Parathyroid adenoma (tissue), 2 donors: ENCODE results near the gene HDAC4.

Source experiments
- H2AFZ ChIP-seq: fragments of 300-600 bp; sonication (generic); one replicate; pipeline ENCODE4 v1.7.0; 2017; ENCODE audit warnings: antibody characterized with exemption, mild to moderate bottlenecking
- H3K27ac ChIP-seq: fragments of 300-600 bp; sonication (generic); one replicate; pipeline ENCODE4 v1.7.0; 2017
- H3K27me3 ChIP-seq: fragments of 300-600 bp; sonication (generic); one replicate; pipeline ENCODE4 v1.7.0; 2017; ENCODE audit warnings: low read length; ENCODE audit not compliant: control insufficient read depth, insufficient read depth
- H3K36me3 ChIP-seq: fragments of 300-600 bp; sonication (generic); one replicate; pipeline ENCODE4 v1.7.0; 2017; ENCODE audit warnings: low read length; ENCODE audit not compliant: control insufficient read depth, insufficient read depth
- H3K4me1 ChIP-seq: fragments of 300-600 bp; sonication (generic); one replicate; pipeline ENCODE4 v1.7.0; 2017; ENCODE audit warnings: control low read depth
- H3K4me2 ChIP-seq: fragments of 300-600 bp; sonication (generic); one replicate; pipeline ENCODE4 v1.7.0; 2017; ENCODE audit warnings: low read length
- H3K4me3 ChIP-seq: fragments of 300-600 bp; sonication (generic); one replicate; pipeline ENCODE4 v1.7.0; 2017; ENCODE audit warnings: low read depth, low read length
- H3K79me2 ChIP-seq: fragments of 300-600 bp; sonication (generic); one replicate; pipeline ENCODE4 v1.7.0; 2017; ENCODE audit warnings: control low read depth
- H3K9ac ChIP-seq: fragments of 300-600 bp; sonication (generic); one replicate; pipeline ENCODE4 v1.7.0; 2017; ENCODE audit warnings: mild to moderate bottlenecking
- H3K9me3 ChIP-seq: fragments of 300-600 bp; sonication (generic); one replicate; pipeline ENCODE4 v1.7.0; 2017; ENCODE audit warnings: low read length; ENCODE audit not compliant: control insufficient read depth
- TF ChIP-seq, protein P1 (sequence below): fragments of 300-600 bp; sonication (generic); IDR thresholded peaks from one replicate; pipeline ENCODE4 v1.7.0; 2017; ENCODE audit warnings: antibody characterized with exemption, mild to moderate bottlenecking
- donor health status: primary hyperparathyroidism.

HDAC4 gene

GRCh38 chr2:239078128-239078924 lies 322.5 kb downstream of the HDAC4 start:
- H3K9ac ChIP-seq: no peak overlapping the region
- H3K9me3 ChIP-seq: no peaks in the 10 kb centered on the region
- H3K36me3 ChIP-seq: no peaks in the 10 kb centered on the region
- H3K79me2 ChIP-seq: no peaks in the 10 kb centered on the region
- no peak overlapping the region for H3K27ac ChIP-seq
- TF ChIP-seq, protein P1, sequence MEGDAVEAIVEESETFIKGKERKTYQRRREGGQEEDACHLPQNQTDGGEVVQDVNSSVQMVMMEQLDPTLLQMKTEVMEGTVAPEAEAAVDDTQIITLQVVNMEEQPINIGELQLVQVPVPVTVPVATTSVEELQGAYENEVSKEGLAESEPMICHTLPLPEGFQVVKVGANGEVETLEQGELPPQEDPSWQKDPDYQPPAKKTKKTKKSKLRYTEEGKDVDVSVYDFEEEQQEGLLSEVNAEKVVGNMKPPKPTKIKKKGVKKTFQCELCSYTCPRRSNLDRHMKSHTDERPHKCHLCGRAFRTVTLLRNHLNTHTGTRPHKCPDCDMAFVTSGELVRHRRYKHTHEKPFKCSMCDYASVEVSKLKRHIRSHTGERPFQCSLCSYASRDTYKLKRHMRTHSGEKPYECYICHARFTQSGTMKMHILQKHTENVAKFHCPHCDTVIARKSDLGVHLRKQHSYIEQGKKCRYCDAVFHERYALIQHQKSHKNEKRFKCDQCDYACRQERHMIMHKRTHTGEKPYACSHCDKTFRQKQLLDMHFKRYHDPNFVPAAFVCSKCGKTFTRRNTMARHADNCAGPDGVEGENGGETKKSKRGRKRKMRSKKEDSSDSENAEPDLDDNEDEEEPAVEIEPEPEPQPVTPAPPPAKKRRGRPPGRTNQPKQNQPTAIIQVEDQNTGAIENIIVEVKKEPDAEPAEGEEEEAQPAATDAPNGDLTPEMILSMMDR: no peak
- no peak overlapping the region for H3K4me3 ChIP-seq
- H3K4me1 ChIP-seq: no peaks in the 10 kb centered on the region
- H3K27me3 ChIP-seq: no peaks in the 10 kb centered on the region
- H3K4me2 ChIP-seq: no peak overlapping the region
- no peak overlapping the region for H2AFZ ChIP-seq

DNA sequence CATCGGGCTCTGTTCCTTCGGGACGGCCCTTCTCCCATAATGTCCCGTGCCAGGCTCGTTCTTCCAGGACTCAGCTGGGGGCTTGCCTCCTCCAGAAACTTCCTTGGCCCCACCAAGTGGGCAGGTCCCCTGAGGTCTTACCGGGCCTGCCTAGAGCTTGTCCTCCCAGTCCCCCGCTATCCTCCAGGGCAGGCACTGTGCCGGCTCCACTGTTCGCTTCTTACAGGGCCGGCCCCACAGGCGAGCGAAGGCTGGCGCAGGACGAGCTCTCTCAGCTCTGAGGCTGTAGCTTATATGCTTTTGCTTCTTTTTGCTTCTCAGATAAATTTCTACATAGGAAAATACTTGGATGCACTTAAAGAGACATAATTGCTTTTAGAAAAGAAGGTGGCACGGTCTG lies 323.6 kb downstream of the HDAC4 start:
- H3K9ac ChIP-seq: no peak overlapping the region
- H3K36me3 ChIP-seq: no peaks in the 10 kb centered on the region
- no peak overlapping the region for H3K4me2 ChIP-seq
- no peaks in the 10 kb centered on the region for H3K79me2 ChIP-seq
- H3K27ac ChIP-seq: no peak overlapping the region
- H3K4me3 ChIP-seq: no peak overlapping the region
- no peaks in the 10 kb centered on the region for H3K9me3 ChIP-seq
- H3K4me1 ChIP-seq: no peaks in the 10 kb centered on the region
- H2AFZ ChIP-seq: no peak overlapping the region
- TF ChIP-seq, protein P1: no peak
- H3K27me3 ChIP-seq: no peaks in the 10 kb centered on the region

DNA sequence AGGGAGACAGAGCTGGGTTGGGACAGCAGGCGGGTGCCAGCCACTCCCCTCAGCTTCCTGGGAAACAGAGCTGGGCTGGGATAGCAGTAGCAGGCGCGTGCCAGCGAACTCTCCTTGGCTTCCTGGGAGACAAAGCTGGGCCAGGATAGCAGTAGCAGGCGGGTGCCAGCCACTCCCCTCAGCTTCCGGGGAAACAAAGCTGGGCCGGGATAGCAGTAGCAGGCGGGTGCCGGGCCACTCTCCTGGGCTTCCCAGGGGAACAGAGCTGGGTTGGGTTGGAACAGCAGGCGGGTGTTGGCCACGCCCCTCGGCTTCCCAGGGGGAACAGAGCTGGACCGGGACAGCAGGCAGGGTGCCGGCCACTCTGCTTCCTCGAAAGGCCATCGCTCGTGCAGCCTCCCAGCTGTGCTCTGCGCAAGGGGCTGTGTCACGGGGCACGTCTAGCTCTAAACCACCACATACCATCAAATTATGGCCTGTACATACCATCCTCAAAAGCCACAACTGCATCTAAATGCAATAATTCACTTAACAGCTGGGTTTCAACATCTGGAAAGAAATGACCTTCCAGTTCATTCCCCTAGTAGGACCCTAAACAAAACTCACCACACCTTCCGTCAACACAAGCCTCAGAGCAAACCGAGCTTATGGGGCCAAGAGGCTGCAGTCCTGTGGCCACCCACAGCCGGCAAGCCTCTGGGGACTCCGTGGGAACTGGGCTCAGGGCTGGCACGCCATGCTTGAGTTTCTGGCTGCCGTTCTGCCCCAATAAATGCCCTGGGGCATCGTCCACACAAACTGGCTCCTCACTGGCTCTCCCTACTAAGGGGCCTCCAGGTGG lies 324.7 kb downstream of the HDAC4 start:
- no peaks in the 10 kb centered on the region for H3K36me3 ChIP-seq
- H3K27ac ChIP-seq: no peak overlapping the region
- TF ChIP-seq, protein P1: no peak
- no peaks in the 10 kb centered on the region for H3K9me3 ChIP-seq
- H2AFZ ChIP-seq: no peak overlapping the region
- H3K27me3 ChIP-seq: no peaks in the 10 kb centered on the region
- no peaks in the 10 kb centered on the region for H3K4me1 ChIP-seq
- no peaks in the 10 kb centered on the region for H3K79me2 ChIP-seq
- H3K9ac ChIP-seq: no peak overlapping the region
- H3K4me3 ChIP-seq: no peak overlapping the region
- H3K4me2 ChIP-seq: no peak overlapping the region

DNA sequence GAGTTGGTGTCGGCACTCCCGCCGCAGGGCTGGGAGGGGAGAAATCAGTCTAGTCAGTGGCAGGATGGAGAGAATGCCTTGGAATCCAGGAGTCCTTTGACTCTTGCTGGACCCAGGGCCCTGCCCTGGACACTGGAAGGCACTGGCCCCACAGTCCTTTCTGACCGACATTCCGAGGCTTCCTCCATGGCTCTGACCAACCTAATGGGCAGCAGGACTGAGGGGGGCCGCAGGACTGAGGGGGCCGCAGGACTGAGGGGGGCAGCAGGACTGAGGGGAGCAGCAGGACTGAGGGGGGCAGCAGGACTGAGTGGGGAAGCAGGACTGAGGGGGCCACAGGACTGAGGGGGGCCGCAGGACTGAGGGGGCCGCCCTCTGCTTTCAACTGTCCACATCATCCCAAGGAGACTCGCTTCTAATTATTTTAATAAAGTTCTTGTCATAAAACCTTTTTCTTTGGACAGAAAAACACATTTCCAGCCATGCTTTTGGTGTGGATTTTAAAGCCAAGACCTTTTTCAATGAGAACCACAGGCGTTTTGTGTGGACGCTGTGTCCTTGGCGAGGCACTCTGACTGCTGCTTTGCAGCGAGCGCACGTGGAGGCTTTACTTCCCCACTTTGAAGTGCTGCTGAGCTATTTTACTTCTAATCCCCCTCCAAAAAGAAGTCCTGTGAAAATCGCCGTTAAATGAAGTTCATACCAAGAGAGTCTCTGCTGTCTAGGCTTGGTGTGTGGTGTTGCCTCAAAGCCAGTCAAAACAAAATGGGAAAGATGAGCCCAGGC lies 326.9 kb downstream of the HDAC4 start:
- Histone ChIP-seq H3K36me3 (no peaks in the 10 kb centered on the region), H3K27ac (no peak overlapping the region), H3K27me3 (no peaks in the 10 kb centered on the region), H3K4me3 (no peak overlapping the region), H3K4me2 (no peak overlapping the region), H3K9me3 (no peaks in the 10 kb centered on the region), H3K79me2 (no peaks in the 10 kb centered on the region), H2AFZ (no peak overlapping the region), H3K9ac (no peak overlapping the region), H3K4me1 (no peaks in the 10 kb centered on the region)
- TF ChIP-seq, protein P1: no peak
